ENCODE data around the gene CLDN20. TPM values are rescaled to one million over a fixed set of nuclear protein-coding genes. Genes with fewer than 3 reads are reported as not detected.

CLDN20 gene
- total RNA-seq, 1 donor from 2014 or later: not detected

- DNase-seq (ENCODE audit: low read depth): no peak
- FAIRE-seq: no peak
- no peaks in the 10 kb centered on the region for H3K27me3 ChIP-seq (ENCODE audit: control insufficient read depth, insufficient read depth, low read length)
- no peak overlapping the region for H3K4me3 ChIP-seq (ENCODE audit: low read depth, low read length)
- no peak for TF ChIP-seq CTCF (IDR thresholded peaks at IDR 0.05; ENCODE audit: insufficient read depth, low read length, severe bottlenecking)
- H3K36me3 ChIP-seq (ENCODE audit: control insufficient read depth, insufficient read depth, low read length): no peaks in the 10 kb centered on the region
Measured at GRCh38 chr6:155324993-155325392, 61.2 kb downstream of the CLDN20 start.

DNA sequence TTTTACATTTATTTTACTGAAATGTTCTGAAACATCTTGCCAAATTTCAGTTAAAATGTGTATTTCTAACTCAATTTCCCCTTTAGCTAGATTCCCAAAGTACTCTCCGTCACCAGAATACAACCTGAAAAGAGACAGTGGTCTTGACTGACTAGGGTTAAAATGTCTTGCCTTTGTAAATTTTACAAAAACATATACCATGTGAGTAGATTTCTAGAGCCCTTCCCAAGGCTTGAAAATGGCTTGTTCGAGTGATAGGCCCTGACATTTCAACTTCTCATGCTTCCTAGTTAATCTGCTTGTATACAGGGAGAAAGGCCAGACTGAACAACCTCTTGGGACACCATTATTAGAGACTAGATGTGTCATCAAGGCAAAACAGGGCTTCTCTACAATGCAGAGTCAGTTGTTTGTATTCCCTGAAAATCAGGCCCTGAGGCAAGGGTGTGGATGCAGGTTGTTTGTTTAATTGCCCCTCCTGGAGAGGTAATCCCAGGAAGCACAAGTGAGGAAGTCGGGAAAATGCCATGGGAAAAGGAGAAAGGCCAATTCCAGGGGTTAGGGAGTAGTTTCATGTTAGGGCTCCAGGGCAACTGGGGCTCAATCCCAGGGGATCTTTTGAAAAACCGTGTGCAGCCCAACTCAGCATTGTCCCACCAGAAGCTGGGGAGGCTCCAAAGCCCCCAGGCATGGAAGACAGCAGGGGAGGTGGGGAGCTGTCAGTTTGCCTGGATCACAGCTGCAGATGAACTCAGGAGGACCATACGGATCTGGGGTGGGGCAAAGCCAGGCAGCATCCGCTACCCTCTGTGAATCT is 62.1 kb downstream of the CLDN20 start:
- H3K27me3 ChIP-seq (ENCODE audit: control insufficient read depth, insufficient read depth, low read length): no peaks in the 10 kb centered on the region
- no peaks in the 10 kb centered on the region for H3K36me3 ChIP-seq (ENCODE audit: control insufficient read depth, insufficient read depth, low read length)
- no peak overlapping the region for H3K4me3 ChIP-seq (ENCODE audit: low read depth, low read length)
- FAIRE-seq: no peak
- no peak for TF ChIP-seq CTCF (IDR thresholded peaks at IDR 0.05; ENCODE audit: insufficient read depth, low read length, severe bottlenecking)
- no peak for DNase-seq (ENCODE audit: low read depth)

Other genes with a start within 250 kb of the CLDN20 start
- gene TFB1M, start 50.5 kb downstream of the CLDN20 start, total RNA-seq: 11.6 and 15.1 TPM in 2 replicates
- not detected in 2 replicates for gene NOX3, start 191.8 kb downstream of the CLDN20 start, total RNA-seq